K562 (cell line): ENCODE measurements around the gene CAMK2N1. TPM values are rescaled to one million over a fixed set of nuclear protein-coding genes. Genes with fewer than 3 reads are reported as not detected.

Experiments
- ELF2 ChIP-seq: fragments of 250-450 bp; sonication (Bioruptor Pico); IDR thresholded peaks from 2 replicates; pipeline ENCODE4 v1.5.0; 2021; ENCODE audit warnings: mild to moderate bottlenecking
- GATA2 ChIP-seq: sonication (generic); formaldehyde crosslinking; IDR thresholded peaks from 2 replicates; pipeline ENCODE4 v1.4.0; 2020; ENCODE audit warnings: mild to moderate bottlenecking, missing genetic modification reagents
- GTF2F1 ChIP-seq: IDR thresholded peaks from 2 replicates; pipeline ENCODE4 v1.6.1; 2011; ENCODE audit warnings: low read depth, low read length, improper control_type of control experiment
- MNT ChIP-seq, 2 experiments: fragments of 450-650 bp; conservative IDR thresholded peaks; 2 replicates each; pipeline ENCODE4 v1.6.1; 2017; ENCODE audit warnings: mild to moderate bottlenecking in 2 of 2, moderate library complexity in 2 of 2
- NONO ChIP-seq, 2 experiments: fragments of 200-400 bp in 1 of 2; fragments of 450-650 bp in 1 of 2; formaldehyde crosslinking in 1 of 2; IDR thresholded peaks; 2 replicates each; pipeline ENCODE4 v1.6.1; 2017; ENCODE audit warnings: low read depth in 2 of 2, mild to moderate bottlenecking in 2 of 2, moderate library complexity in 2 of 2, low read length in 1 of 2
- NR3C1 ChIP-seq: sonication (generic); formaldehyde crosslinking; IDR thresholded peaks from 2 replicates; pipeline ENCODE4 v1.8.1; 2022; ENCODE audit warnings: missing genetic modification reagents
- PHF8 ChIP-seq: fragments of 200-600 bp; sonication (generic); IDR thresholded peaks from 2 replicates; pipeline ENCODE4 v1.6.1; 2012; ENCODE audit warnings: mixed run types, mild to moderate bottlenecking, inconsistent platforms, low read length, moderate library complexity, borderline replicate concordance
- SIN3A ChIP-seq, 2 experiments: fragments of 150-350 bp in 1 of 2; IDR thresholded peaks; 2 replicates each; pipeline ENCODE4 v1.6.1; 2011 to 2016; ENCODE audit warnings: borderline replicate concordance in 2 of 2, low read depth in 2 of 2, low read length in 2 of 2, mild to moderate bottlenecking in 2 of 2, moderate library complexity in 2 of 2; ENCODE audit not compliant: control insufficient read depth in 1 of 2
- TAF9B ChIP-seq: fragments of 450-650 bp; IDR thresholded peaks from 2 replicates; pipeline ENCODE4 v1.6.1; 2018; ENCODE audit warnings: mild to moderate bottlenecking; ENCODE audit not compliant: partially characterized antibody
- ZBTB49 ChIP-seq: sonication (generic); formaldehyde crosslinking; IDR thresholded peaks from 2 replicates; pipeline ENCODE4 v1.8.0; 2022; ENCODE audit warnings: missing genetic modification reagents, mild to moderate bottlenecking, borderline replicate concordance
- ZBTB7A ChIP-seq: IDR thresholded peaks from 2 replicates; pipeline ENCODE4 v1.6.1; 2011; ENCODE audit warnings: low read depth, mild to moderate bottlenecking, low read length, moderate library complexity, borderline replicate concordance; ENCODE audit not compliant: control insufficient read depth
- ZNF253 ChIP-seq: fragments of 250-450 bp; sonication (Bioruptor Pico); conservative IDR thresholded peaks from 2 replicates; pipeline ENCODE4 v1.6.1; 2021; ENCODE audit warnings: mild to moderate bottlenecking
- ZNF282 ChIP-seq: sonication (generic); formaldehyde crosslinking; IDR thresholded peaks from 2 replicates; pipeline ENCODE4 v1.8.1; 2023; ENCODE audit warnings: missing genetic modification reagents
- polyA plus RNA-seq, 8 experiments: library from polyadenylated mRNA; depleted of rRNA in 4 of 8; stranded (reverse) in 5 of 8; unstranded in 3 of 8; fragments of >200 nt; fragmentation: Nextera tagmentation in 2 of 8; fragmentation: Illumina TruSeq in 1 of 8; extraction: Ambion mirVana in 2 of 8; extraction: Trizol in 1 of 8; gene quantifications; 2 replicates each; pipeline versions ENCODE4 v1.2.1 to v1.2.3, GENCODE V29; 2011 to 2014; ENCODE audit warnings: inconsistent platforms in 1 of 8, missing spikeins in 1 of 8
- total RNA-seq, 7 experiments: library from RNA; depleted of rRNA in 6 of 7; stranded (reverse); fragments of >200 nt in 6 of 7; fragmentation: Illumina TruSeq in 2 of 7; extraction: Trizol in 2 of 7; gene quantifications; 2 replicates each; pipeline versions ENCODE4 v1.2.1 to v1.2.3, GENCODE V29; 2011 to 2021; ENCODE audit warnings: low replicate concordance in 1 of 7
- TF ChIP-seq, protein P1 (sequence below), 2 experiments: fragments of 450-650 bp; IDR thresholded peaks; 2 replicates each; pipeline ENCODE4 v1.6.1; 2018; ENCODE audit warnings: mild to moderate bottlenecking in 2 of 2, low read depth in 1 of 2; ENCODE audit not compliant: partially characterized antibody in 2 of 2
- TF ChIP-seq, protein P2 (sequence below): IDR thresholded peaks from 2 replicates; pipeline ENCODE4 v1.6.1; 2012; ENCODE audit warnings: low read depth, low read length, improper control_type of control experiment, borderline replicate concordance

The CAMK2N1 gene
- total and polyA plus RNA-seq, 9 of the 15 experiments (the other 6 are each of a cell fraction or from before 2014, with no cell fraction given), result 0.09 to 1.4 (median 0.34) TPM

DNA sequence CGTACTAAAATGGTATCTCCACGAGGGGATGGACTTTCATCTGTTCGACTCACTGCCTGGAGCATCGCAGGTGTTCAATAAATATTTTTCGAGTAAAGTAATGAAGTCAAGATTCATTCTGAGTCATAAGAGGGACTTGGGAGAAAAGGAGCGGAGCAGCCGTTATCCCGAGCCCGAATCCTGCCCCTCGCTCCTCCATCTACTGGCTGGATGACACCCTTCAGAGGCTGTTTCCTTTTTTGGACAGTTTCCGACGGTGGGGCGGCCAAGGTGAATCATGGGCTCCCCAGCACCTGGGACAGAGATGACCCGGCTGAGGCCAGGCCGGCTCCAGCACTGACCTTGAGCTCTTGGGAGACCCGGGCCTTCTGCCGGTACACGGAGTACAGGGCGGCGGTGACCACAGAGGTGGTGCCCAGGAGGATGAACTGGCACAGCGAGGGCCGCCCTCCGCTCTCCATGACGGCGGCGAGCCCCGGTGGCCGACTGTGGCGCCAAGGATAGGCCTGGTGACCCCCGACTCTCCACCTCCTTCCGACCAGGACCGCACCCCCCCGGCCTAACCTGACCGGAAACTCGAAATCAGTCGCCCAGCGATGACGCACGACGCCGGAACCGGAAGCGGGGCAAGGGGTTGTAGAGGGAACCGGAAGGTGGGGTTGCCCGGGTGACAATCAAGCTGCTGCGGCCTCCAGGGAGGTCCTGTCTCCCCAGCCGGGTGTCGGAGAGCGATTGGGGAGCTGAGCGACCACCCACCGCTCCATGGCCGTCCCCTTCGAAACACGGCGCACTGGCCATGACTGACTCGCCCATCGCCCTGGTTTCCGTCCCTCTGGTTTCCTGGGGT lies 21.8 kb upstream of the CAMK2N1 start, which contains the start of gene MUL1 (continued):
- TF ChIP-seq ZBTB49 (CRISPR knock-in tag), result 0 out of 2 replicates have a peak, but pooled peaks have one; percentile 60
- TF ChIP-seq NONO (IDR thresholded peaks at IDR 0.05; ENCODE audit: low read depth in 2 of 2, low read length in 1 of 2), result 0 out of 4 replicates have a peak, but pooled peaks of 1 of the 2 experiments have one; percentile 2
- peak; percentile 83 for TF ChIP-seq ELF2 (CRISPR knock-in tag)
- peak; percentile 91 to 93; a peak in 2 of 4 replicates for TF ChIP-seq SIN3A (IDR thresholded peaks at IDR 0.05; ENCODE audit: borderline replicate concordance in 2 of 2, control insufficient read depth in 1 of 2, low read depth in 2 of 2, low read length in 2 of 2)
- TF ChIP-seq, protein P1, sequence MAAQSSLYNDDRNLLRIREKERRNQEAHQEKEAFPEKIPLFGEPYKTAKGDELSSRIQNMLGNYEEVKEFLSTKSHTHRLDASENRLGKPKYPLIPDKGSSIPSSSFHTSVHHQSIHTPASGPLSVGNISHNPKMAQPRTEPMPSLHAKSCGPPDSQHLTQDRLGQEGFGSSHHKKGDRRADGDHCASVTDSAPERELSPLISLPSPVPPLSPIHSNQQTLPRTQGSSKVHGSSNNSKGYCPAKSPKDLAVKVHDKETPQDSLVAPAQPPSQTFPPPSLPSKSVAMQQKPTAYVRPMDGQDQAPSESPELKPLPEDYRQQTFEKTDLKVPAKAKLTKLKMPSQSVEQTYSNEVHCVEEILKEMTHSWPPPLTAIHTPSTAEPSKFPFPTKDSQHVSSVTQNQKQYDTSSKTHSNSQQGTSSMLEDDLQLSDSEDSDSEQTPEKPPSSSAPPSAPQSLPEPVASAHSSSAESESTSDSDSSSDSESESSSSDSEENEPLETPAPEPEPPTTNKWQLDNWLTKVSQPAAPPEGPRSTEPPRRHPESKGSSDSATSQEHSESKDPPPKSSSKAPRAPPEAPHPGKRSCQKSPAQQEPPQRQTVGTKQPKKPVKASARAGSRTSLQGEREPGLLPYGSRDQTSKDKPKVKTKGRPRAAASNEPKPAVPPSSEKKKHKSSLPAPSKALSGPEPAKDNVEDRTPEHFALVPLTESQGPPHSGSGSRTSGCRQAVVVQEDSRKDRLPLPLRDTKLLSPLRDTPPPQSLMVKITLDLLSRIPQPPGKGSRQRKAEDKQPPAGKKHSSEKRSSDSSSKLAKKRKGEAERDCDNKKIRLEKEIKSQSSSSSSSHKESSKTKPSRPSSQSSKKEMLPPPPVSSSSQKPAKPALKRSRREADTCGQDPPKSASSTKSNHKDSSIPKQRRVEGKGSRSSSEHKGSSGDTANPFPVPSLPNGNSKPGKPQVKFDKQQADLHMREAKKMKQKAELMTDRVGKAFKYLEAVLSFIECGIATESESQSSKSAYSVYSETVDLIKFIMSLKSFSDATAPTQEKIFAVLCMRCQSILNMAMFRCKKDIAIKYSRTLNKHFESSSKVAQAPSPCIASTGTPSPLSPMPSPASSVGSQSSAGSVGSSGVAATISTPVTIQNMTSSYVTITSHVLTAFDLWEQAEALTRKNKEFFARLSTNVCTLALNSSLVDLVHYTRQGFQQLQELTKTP (IDR thresholded peaks at IDR 0.05; ENCODE audit: low read depth in 1 of 2, partially characterized antibody in 2 of 2), result peak in 1 of 2 experiments; percentile 36
- peak; percentile 99; the same call in 1 of the 2 replicates for TF ChIP-seq PHF8
- TF ChIP-seq TAF9B, result peak; percentile 32
- TF ChIP-seq ZNF253 (CRISPR knock-in tag), result no peak
- TF ChIP-seq GATA2 (CRISPR knock-in tag), result no peak
- TF ChIP-seq, protein P2, sequence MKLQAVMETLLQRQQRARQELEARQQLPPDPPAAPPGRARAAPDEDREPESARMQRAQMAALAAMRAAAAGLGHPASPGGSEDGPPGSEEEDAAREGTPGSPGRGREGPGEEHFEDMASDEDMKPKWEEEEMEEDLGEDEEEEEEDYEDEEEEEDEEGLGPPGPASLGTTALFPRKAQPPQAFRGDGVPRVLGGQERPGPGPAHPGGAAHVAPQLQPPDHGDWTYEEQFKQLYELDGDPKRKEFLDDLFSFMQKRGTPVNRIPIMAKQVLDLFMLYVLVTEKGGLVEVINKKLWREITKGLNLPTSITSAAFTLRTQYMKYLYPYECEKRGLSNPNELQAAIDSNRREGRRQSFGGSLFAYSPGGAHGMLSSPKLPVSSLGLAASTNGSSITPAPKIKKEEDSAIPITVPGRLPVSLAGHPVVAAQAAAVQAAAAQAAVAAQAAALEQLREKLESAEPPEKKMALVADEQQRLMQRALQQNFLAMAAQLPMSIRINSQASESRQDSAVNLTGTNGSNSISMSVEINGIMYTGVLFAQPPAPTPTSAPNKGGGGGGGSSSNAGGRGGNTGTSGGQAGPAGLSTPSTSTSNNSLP, result no peak
- no peak for TF ChIP-seq GTF2F1
- TF ChIP-seq NR3C1 (CRISPR knock-in tag), result 0 out of 2 replicates have a peak, but pooled peaks have one; percentile 53
- TF ChIP-seq ZNF282 (CRISPR knock-in tag), result no peak
- peak in 1 of 2 experiments; percentile 88; a peak in 3 of 4 replicates for TF ChIP-seq MNT (conservative IDR thresholded peaks at IDR 0.05)
- peak; percentile 76; the same call in 1 of the 2 replicates for TF ChIP-seq ZBTB7A
